Osteocyte (in vitro differentiated cells): ENCODE results near the gene TUFM. TPM values are rescaled to one million over a fixed set of nuclear protein-coding genes. Genes with fewer than 3 reads are reported as not detected.

Experiments used
- DNase-seq: peaks from one replicate; pipeline ENCODE4 v3.0.0; 2021; ENCODE audit warnings: mixed read lengths; ENCODE audit not compliant: unreplicated experiment; ENCODE audit errors: extremely low spot score
- H3K27ac Mint-ChIP-seq: one replicate; pipeline ENCODE4 v1.8.0; 2021; ENCODE audit warnings: mild to moderate bottlenecking, mixed read lengths; ENCODE audit not compliant: unreplicated experiment
- H3K27me3 Mint-ChIP-seq: one replicate; pipeline ENCODE4 v1.8.0; 2021; ENCODE audit warnings: mixed read lengths; ENCODE audit not compliant: unreplicated experiment
- H3K36me3 Mint-ChIP-seq: one replicate; pipeline ENCODE4 v1.8.0; 2021; ENCODE audit warnings: mixed read lengths; ENCODE audit not compliant: unreplicated experiment
- H3K4me1 Mint-ChIP-seq: one replicate; pipeline ENCODE4 v1.8.0; 2021; ENCODE audit warnings: mixed read lengths; ENCODE audit not compliant: unreplicated experiment
- H3K4me3 Mint-ChIP-seq: one replicate; pipeline ENCODE4 v1.8.0; 2021; ENCODE audit warnings: mild to moderate bottlenecking, moderate library complexity, mixed read lengths; ENCODE audit not compliant: unreplicated experiment
- H3K9me3 Mint-ChIP-seq: one replicate; pipeline ENCODE4 v1.8.0; 2021; ENCODE audit warnings: mixed read lengths; ENCODE audit not compliant: unreplicated experiment
- CTCF ChIP-seq: fragments of 200-600 bp; sonication (generic); IDR thresholded peaks from 2 replicates; pipeline ENCODE4 v1.5.0; 2021; ENCODE audit warnings: antibody characterized with exemption, mild to moderate bottlenecking, moderate library complexity
- total RNA-seq: library from RNA; stranded (reverse); gene quantifications from 2 replicates; pipeline ENCODE4 v1.2.1, GENCODE V29; 2021

Gene TUFM
- total RNA-seq, 1 donor from 2014 or later = 122 TPM

- no peak for TF ChIP-seq CTCF
- H3K4me1 Mint-ChIP-seq = peaks cover 27% of the 10 kb centered on the region
- no peaks in the 10 kb centered on the region for H3K27me3 Mint-ChIP-seq
- DNase-seq = no peak
- H3K36me3 Mint-ChIP-seq = peaks cover 21% of the 10 kb centered on the region
- no peak overlapping the region for H3K4me3 Mint-ChIP-seq
- H3K9me3 Mint-ChIP-seq = no peaks in the 10 kb centered on the region
- H3K27ac Mint-ChIP-seq = no peak overlapping the region
These were observed 2.4 kb downstream of the TUFM start for GRCh38 chr16:28843766-28844165.

DNA sequence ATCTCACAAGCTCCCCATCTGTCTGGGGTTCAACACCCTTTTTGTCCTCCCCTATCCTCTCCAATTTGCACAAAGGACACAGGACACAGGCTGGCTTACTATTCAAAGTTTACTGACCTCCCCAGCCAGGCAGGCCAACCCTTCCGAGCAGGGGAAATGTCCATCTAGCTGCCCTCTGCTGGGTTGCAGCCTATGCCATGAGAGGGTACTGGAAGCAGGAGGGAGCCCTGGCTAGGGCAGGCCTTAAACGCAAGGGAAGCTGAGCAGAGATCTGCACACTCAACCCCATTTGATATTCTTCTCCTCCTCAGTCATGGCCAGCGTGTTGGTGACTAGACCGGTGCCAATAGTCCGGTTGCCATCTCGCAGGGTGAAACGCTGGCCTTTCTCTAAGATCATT lies 3.5 kb downstream of the TUFM start:
- Mint-ChIP-seq H3K4me3 (no peak overlapping the region), H3K36me3 (peaks cover 30% of the 10 kb centered on the region)

DNA sequence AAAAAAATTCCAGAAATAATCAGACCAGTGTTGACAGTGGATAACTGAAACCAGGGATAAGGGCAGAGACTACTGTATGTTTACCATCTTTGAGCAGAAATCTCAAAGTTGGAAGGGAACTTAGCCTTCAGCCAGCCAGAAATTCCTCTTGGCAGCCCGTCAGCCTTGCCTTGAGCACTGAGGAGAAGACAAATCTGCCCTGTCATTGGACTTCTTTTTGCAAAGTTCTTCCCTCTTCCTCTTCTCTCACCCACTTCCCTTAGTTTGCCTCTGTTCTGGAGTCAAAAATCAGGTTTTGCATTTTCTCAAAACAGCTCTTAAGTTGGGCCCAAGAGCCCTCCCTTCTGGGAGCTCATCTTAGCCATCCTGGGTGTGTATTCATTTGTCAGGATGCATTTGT lies 6.2 kb downstream of the TUFM start:
- Mint-ChIP-seq H3K4me3 (no peak overlapping the region), H3K27ac (peak overlapping the region; percentile 34)

More for the DNA sequence above, 3.5 kb downstream of the TUFM start:
- Mint-ChIP-seq H3K9me3 (no peaks in the 10 kb centered on the region), H3K27me3 (no peaks in the 10 kb centered on the region), H3K4me1 (peaks cover 27% of the 10 kb centered on the region), H3K27ac (no peak overlapping the region)
- DNase-seq = no peak
- no peak for TF ChIP-seq CTCF

DNA sequence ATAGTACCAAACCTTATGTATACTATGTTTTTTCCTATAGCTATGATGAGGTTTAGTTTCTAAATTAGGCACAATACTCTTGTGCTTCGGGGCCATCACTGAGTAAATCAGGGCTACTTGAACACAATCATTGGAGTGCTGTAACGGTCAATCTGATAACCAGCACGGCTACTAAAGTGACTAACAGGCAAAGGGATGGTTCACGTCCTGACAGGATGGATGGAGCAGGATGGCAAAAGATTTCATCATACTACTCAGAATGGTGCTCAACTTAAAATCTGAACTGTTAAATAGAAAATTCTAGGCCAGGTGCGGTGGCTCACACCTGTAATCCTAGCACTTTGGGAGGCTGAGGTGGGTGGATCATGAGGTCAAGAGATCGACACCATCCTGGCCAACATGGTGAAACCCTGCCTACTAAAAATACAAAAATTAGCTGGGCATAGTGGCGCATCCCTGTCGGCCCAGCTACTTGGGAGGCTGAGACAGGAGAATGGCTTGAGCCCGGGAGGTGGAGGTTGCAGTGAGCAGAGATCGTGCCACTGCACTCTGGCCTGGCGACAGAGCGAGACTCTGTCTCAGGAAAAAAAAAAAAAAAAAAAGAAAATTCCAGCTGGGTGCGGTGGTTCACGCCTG lies 7.0 kb downstream of the TUFM start:
- peak overlapping the region; percentile 34 for H3K27ac Mint-ChIP-seq
- no peak overlapping the region for H3K4me3 Mint-ChIP-seq
- peaks cover 31% of the 10 kb centered on the region for H3K36me3 Mint-ChIP-seq
- H3K27me3 Mint-ChIP-seq = no peaks in the 10 kb centered on the region
- TF ChIP-seq CTCF = no peak
- H3K9me3 Mint-ChIP-seq = no peaks in the 10 kb centered on the region
- H3K4me1 Mint-ChIP-seq = no peaks in the 10 kb centered on the region
- no peak for DNase-seq

More for the DNA sequence above, 6.2 kb downstream of the TUFM start:
- Mint-ChIP-seq H3K36me3 (peaks cover 32% of the 10 kb centered on the region), H3K27me3 (no peaks in the 10 kb centered on the region), H3K4me1 (peaks cover 4% of the 10 kb centered on the region), H3K9me3 (no peaks in the 10 kb centered on the region)
- DNase-seq = no peak
- TF ChIP-seq CTCF = no peak

GRCh38 chr16:28838558-28838918 lies 7.6 kb downstream of the TUFM start:
- no peaks in the 10 kb centered on the region for H3K27me3 Mint-ChIP-seq

More at GRCh38 chr16:28838558-28838918, 7.6 kb downstream of the TUFM start:
- H3K4me1 Mint-ChIP-seq = no peaks in the 10 kb centered on the region
- DNase-seq = no peak
- peak overlapping the region; percentile 31 for H3K27ac Mint-ChIP-seq
- H3K36me3 Mint-ChIP-seq = peaks cover 37% of the 10 kb centered on the region
- no peaks in the 10 kb centered on the region for H3K9me3 Mint-ChIP-seq
- H3K4me3 Mint-ChIP-seq = no peak overlapping the region
- no peak for TF ChIP-seq CTCF
